NK-92 (cell line): Measurements from ENCODE around the gene ARHGEF3.
"Not testable (repeated sequence)": the region's sequence is repeated elsewhere in the genome, so short reads cannot be mapped to it uniquely, and the experiment has no call there.

ENCODE experiments used
- DNase-seq: peaks from one replicate; lab custom pipeline; 2025; ENCODE audit not compliant: unreplicated experiment; lab: John Stamatoyannopoulos, UW

Gene ARHGEF3

GRCh38 chr3:56772952-56773938 lies 28.5 kb downstream of the ARHGEF3 start:
- DNase-seq: no peak

GRCh38 chr3:56771376-56771775 lies 30.4 kb downstream of the ARHGEF3 start:
- no peak for DNase-seq

- DNase-seq: no peak
Observed at GRCh38 chr3:56769116-56769707, 32.5 kb downstream of the ARHGEF3 start.

GRCh38 chr3:56764904-56765547 lies 36.7 kb downstream of the ARHGEF3 start:
- DNase-seq: no peak

GRCh38 chr3:56764184-56764583 lies 37.6 kb downstream of the ARHGEF3 start:
- DNase-seq: no peak

- no peak for DNase-seq
Observed at GRCh38 chr3:56763233-56763632, 38.5 kb downstream of the ARHGEF3 start.

GRCh38 chr3:56762718-56763117 lies 39.0 kb downstream of the ARHGEF3 start:
- DNase-seq: no peak

- no peak for DNase-seq
Observed at GRCh38 chr3:56761887-56762651, 39.7 kb downstream of the ARHGEF3 start.

- no peak for DNase-seq
Observed at GRCh38 chr3:56761023-56761422, 40.7 kb downstream of the ARHGEF3 start.

- DNase-seq: no peak
Observed at GRCh38 chr3:56759532-56759931, 42.2 kb downstream of the ARHGEF3 start.

- DNase-seq: no peak
Observed at GRCh38 chr3:56758539-56758981, 43.2 kb downstream of the ARHGEF3 start.

GRCh38 chr3:56758042-56758441 lies 43.7 kb downstream of the ARHGEF3 start:
- DNase-seq: not testable (repeated sequence)

- no peak for DNase-seq
Observed at GRCh38 chr3:56754741-56755417, 46.9 kb downstream of the ARHGEF3 start.

- DNase-seq: no peak
Observed at GRCh38 chr3:56753206-56753820, 48.4 kb downstream of the ARHGEF3 start.

GRCh38 chr3:56751056-56751707 lies 50.6 kb downstream of the ARHGEF3 start:
- DNase-seq: no peak

- no peak for DNase-seq
Observed at GRCh38 chr3:56748663-56749231, 53.0 kb downstream of the ARHGEF3 start.

- DNase-seq: no peak
Observed at GRCh38 chr3:56747150-56747549, 54.6 kb downstream of the ARHGEF3 start.

- no peak for DNase-seq
Observed at GRCh38 chr3:56744016-56744415, 57.7 kb downstream of the ARHGEF3 start.

- DNase-seq: no peak
Observed at GRCh38 chr3:56742887-56743286, 58.9 kb downstream of the ARHGEF3 start.
